ENCODE measurements around the gene MYOF.
A peak's percentile ranks its signal among the peaks of the same experiment; 100 is the strongest.

Gene MYOF

DNA sequence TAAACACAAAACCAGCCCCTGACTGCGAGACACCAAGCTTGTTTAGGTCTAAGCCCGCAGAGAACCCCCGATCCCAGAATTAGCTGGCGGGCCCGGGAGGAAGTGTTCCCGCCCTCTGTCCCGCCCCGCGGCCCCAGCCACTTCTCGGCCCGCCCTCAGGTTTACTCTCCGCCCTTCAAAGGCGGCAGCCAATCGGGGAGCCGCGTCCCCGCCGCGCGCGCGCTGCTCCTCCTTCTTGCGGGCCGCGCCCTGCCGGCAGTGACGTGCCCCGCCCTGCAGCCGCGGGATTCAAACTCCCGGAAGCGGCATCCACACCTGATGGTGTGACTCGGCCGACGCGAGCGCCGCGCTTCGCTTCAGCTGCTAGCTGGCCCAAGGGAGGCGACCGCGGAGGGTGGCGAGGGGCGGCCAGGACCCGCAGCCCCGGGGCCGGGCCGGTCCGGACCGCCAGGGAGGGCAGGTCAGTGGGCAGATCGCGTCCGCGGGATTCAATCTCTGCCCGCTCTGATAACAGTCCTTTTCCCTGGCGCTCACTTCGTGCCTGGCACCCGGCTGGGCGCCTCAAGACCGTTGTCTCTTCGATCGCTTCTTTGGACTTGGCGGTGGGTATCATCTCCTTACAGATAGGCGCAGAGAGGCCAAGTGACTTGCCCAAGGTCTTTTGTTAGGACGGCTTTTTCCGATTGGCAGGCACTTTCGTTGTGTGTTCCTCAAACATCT, 14.3 kb upstream of the MYOF start, which contains the start of gene CEP55:
CEP55 (plus strand) TSS at position 291 of the 720 bp plus-strand sequence. CDS start 3,440 bp downstream, outside the sequence.
- H3K4me3 Mint-ChIP-seq: peak within 1 kb of the TSS; percentile 88
- peaks cover 22% of the 10 kb centered on the region for H3K4me1 Mint-ChIP-seq (ENCODE audit: low read depth)
- peak within 1 kb of the TSS; percentile 79 for H3K27ac Mint-ChIP-seq

DNA sequence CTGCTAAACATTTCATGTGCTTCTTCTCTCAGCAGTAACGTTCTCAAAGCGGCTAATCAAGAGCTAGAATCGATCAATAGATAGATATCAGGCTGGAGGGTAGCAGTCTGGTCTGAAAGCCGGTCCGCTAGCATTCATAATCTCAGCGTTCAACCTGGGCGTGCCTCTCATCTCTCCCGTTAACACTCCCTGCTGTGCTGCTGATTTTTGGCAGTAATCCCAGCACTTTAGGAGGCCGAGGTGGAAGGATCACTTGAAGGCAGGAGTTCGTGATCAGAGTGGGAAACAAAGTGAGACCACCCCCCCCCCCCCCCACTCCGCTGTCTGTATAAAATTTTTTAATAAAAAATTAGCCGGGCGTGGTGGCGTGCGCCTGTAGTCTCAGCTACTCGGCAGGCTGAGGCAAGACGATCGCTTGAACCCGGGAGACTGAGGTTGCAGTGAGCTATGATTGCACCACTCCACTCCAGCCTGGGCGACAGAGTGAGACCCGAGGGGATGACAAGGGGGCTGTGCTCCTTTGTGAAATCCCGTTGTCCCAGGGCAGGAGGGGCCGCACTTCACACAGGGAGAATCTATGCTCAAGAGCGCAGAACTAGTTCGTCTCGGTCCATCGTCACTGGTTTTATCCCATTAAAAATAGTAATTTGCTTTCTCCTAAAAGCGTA, 13.7 kb upstream of the MYOF start:
- H3K27me3 Mint-ChIP-seq: peaks cover 5% of the 10 kb centered on the region
- no peaks in the 10 kb centered on the region for H3K9me3 Mint-ChIP-seq
- peak overlapping the region; percentile 88 for H3K4me3 Mint-ChIP-seq
- H3K36me3 Mint-ChIP-seq (ENCODE audit: low read depth): no peaks in the 10 kb centered on the region
- H3K27ac Mint-ChIP-seq: peak overlapping the region; percentile 79
- H3K4me1 Mint-ChIP-seq (ENCODE audit: low read depth): peaks cover 22% of the 10 kb centered on the region
- intact Hi-C loops (cut with micrococcal nuclease): no loop called here

More for the DNA sequence above, 14.3 kb upstream of the MYOF start, which contains the start of gene CEP55:
- Mint-ChIP-seq H3K27me3 (peaks cover 5% of the 10 kb centered on the region), H3K36me3 (ENCODE audit: low read depth) (no peaks in the 10 kb centered on the region), H3K9me3 (no peaks in the 10 kb centered on the region)
- intact Hi-C loops (cut with micrococcal nuclease): no loop called here

DNA sequence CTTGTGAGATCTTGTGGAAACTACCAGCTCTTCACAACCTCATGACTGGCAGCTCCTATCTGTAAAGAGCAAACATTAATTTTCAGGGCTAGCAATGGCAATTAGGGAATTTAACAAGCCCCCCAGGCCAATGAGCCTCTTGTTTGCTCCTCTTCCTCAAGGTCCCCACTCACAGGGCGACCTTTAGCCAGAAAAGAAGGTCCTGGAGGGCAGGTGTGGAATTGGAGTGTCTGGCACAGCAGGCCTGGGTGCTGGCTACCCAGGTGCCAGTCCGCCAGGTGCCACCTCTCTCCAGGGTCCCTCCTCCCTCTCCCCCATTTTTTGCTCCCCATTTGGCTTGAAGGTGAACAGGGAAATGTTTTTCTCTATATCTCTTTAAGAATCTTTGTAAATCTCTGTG, 12.4 kb upstream of the MYOF start:
- H3K4me3 Mint-ChIP-seq: no peak overlapping the region
- H3K27ac Mint-ChIP-seq: no peak overlapping the region
- H3K4me1 Mint-ChIP-seq (ENCODE audit: low read depth): peaks cover 22% of the 10 kb centered on the region
- H3K36me3 Mint-ChIP-seq (ENCODE audit: low read depth): no peaks in the 10 kb centered on the region
- no peaks in the 10 kb centered on the region for H3K9me3 Mint-ChIP-seq
- intact Hi-C loops (cut with micrococcal nuclease): no loop called here
- H3K27me3 Mint-ChIP-seq: peaks cover 5% of the 10 kb centered on the region

DNA sequence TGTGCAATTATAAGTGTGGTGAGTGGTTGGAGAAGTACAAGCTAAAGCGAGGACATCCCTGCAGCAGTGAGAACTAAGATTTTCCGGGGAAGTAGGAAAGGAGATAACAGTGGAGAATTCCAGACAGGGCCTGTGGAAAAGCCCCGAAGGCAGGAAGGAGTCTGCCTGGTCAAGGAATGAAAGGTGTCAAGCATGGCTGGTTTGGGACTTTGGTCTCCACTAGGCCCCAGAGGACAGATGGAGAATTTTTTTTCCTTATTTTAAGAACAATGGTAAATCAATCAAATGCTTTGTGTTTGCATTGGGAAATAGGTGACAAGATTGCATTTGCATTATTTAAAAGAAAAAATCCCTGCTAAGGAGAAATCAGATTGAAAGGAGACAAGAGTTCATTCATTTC, 11.0 kb upstream of the MYOF start:
- no peaks in the 10 kb centered on the region for H3K9me3 Mint-ChIP-seq
- no peaks in the 10 kb centered on the region for H3K36me3 Mint-ChIP-seq (ENCODE audit: low read depth)
- peaks cover 17% of the 10 kb centered on the region for H3K4me1 Mint-ChIP-seq (ENCODE audit: low read depth)
- H3K27ac Mint-ChIP-seq: no peak overlapping the region
- intact Hi-C loops (cut with micrococcal nuclease): no loop called here
- peaks cover 8% of the 10 kb centered on the region for H3K27me3 Mint-ChIP-seq
- no peak overlapping the region for H3K4me3 Mint-ChIP-seq

DNA sequence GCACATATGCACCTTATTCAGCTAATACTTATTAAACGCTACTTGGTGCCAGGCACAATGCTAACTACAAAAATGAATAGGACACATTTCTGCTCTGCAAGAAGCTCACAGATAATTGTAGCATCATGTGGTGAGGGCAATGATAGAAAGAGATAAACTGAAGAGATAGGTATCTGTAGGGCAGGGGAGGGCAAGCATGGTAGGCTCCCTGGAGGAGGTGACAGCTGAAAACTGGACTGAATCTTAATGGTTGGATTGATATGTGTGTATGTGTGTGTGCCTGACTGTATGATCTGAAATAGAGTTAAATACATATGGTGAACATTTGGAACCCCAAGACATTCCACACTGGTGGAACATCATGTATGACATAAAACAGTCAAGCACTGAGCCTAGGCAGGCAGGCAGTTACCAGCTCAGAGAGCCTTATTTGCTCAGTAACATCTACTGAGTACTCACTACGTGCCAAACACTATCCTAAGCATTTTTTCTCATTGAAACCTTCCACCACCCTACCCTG, 9.5 kb upstream of the MYOF start:
- Mint-ChIP-seq H3K4me1 (ENCODE audit: low read depth) (peaks cover 2% of the 10 kb centered on the region), H3K4me3 (no peak overlapping the region), H3K27me3 (peaks cover 8% of the 10 kb centered on the region), H3K27ac (no peak overlapping the region), H3K9me3 (no peaks in the 10 kb centered on the region), H3K36me3 (ENCODE audit: low read depth) (no peaks in the 10 kb centered on the region)
- intact Hi-C loops (cut with micrococcal nuclease): no loop called here

DNA sequence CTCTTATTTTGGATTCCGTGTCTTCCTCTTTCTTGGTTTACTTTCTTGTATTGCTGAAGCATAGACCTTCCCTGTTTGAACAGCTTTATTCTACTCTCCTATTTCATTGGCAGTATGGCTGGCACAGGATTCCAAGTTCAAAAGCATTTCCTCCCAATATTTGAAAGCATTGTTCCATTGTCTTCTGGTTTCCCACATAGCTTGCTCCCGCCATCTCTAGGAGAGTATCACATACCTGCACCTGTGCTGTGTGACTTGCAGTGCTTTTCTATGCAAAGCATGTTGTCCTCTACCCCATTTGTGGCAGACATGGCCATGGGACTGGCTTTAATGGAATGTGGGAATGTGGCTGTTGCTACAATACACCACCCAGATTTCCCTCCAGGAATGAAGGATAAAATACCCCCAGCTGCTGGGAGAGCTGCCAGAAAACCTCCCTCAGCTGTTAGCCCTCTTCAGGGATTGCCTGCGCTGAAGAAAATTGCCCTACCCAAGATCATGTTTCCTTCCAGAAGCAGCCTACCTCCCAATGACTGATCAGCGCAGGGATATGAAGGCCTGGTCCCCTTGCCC, 6.9 kb upstream of the MYOF start:
- Mint-ChIP-seq H3K27ac (no peak overlapping the region), H3K9me3 (no peaks in the 10 kb centered on the region), H3K4me1 (ENCODE audit: low read depth) (no peaks in the 10 kb centered on the region), H3K4me3 (no peak overlapping the region), H3K36me3 (ENCODE audit: low read depth) (no peaks in the 10 kb centered on the region), H3K27me3 (peaks cover 2% of the 10 kb centered on the region)
- intact Hi-C loops (cut with micrococcal nuclease): no loop called here

DNA sequence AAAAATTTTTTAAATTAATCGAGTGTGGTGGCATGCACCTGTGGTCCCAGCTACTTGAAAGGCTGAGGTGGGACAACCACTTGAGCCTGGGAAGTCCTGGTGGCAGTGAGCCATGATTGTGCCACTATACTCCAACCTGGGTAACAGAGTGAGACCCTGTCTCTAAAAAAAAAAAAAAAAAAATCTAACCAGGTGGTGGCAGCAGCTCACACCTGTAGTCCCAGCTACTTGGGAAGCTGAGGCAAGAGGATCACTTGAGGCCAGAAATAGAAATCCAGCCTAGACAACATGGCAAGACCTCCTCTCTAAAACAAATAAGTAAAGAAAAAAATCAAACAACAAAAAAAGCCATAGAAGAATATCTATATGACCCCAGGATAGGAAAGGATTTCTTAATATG, 3.6 kb upstream of the MYOF start:
- intact Hi-C loops (cut with micrococcal nuclease): no loop called here
- Mint-ChIP-seq H3K27me3 (peaks cover 2% of the 10 kb centered on the region), H3K9me3 (no peaks in the 10 kb centered on the region), H3K27ac (no peak overlapping the region), H3K4me1 (ENCODE audit: low read depth) (peaks cover 16% of the 10 kb centered on the region), H3K4me3 (no peak overlapping the region), H3K36me3 (ENCODE audit: low read depth) (peaks cover 6% of the 10 kb centered on the region)

DNA sequence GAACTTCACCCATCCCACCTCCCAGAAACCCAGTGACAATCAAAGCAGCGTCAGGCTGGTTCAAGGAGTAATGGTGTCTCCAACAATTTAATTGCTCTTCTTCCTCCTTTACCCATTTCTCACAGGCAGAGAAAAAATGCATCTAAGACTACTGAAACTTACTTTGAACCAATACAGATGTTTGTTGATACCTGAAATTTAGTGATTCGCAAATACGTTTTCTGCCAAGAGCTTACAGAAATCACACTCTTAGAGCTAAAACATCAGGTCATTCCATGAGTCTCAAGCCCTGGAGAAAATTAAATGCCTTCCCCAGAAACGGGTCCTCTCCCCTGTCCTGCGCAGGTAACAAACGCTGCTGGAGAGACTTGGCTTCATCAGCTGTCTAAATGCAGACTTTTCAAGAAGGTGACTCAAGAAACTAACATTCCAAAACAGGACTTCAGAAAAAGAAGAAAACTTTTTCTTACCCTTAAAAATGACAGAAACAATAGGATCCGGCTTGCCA, 443 bp downstream of the MYOF start:
- H3K9me3 Mint-ChIP-seq: no peaks in the 10 kb centered on the region
- intact Hi-C loops (cut with micrococcal nuclease): loop anchor here (1.0 to 5.0 kb wide), 2 partner anchors 44 to 105 kb away; no protein-coding TSS in a partner anchor
- peak overlapping the region; percentile 96 for H3K27ac Mint-ChIP-seq
- H3K4me3 Mint-ChIP-seq: peak overlapping the region; percentile 98
- peaks cover 31% of the 10 kb centered on the region for H3K4me1 Mint-ChIP-seq (ENCODE audit: low read depth)
- peaks cover 6% of the 10 kb centered on the region for H3K36me3 Mint-ChIP-seq (ENCODE audit: low read depth)
- H3K27me3 Mint-ChIP-seq: no peaks in the 10 kb centered on the region

DNA sequence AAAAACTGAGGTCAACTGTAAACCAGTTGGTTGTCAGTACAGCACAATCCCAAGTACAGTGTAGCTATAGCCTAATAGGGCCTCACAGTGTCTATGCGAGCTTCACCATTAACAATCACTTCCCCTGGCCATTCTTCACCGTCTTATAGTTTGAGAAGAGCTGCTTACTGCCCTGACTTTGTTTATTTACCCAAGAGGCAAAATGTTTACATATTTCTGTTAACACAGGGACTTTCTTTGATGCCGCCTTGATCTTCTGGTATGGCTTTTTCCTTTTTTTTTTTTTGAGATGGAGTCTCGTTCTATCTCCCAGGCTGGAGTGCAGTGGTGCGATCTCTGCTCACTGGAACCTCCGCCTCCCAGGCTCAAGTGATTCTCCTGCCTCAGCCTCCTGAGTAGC, 3.3 kb downstream of the MYOF start:
- Mint-ChIP-seq H3K27me3 (no peaks in the 10 kb centered on the region), H3K4me3 (no peak overlapping the region), H3K9me3 (no peaks in the 10 kb centered on the region), H3K36me3 (ENCODE audit: low read depth) (peaks cover 6% of the 10 kb centered on the region), H3K4me1 (ENCODE audit: low read depth) (peaks cover 50% of the 10 kb centered on the region), H3K27ac (no peak overlapping the region)
- intact Hi-C loops (cut with micrococcal nuclease): no loop called here

DNA sequence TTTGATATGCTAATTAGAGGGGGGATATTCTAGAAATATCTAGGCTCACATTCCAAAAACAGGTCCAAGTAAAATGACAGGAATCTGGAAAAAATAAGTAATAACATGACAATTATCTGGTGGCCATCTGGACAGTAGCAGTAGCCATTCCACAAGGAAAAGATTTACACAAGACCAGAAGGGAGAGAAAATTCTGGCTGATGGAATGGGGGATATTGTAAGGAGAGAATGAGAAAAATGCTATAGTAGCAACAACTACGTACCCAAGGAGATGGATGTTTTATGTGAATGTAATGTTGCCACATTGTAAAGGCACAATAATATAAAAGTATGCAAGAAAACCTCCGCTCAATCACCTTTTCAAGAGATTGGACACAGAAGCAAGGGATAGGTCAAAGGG, 5.4 kb downstream of the MYOF start:
- intact Hi-C loops (cut with micrococcal nuclease): no loop called here
- Mint-ChIP-seq H3K27ac (peak overlapping the region; percentile 22), H3K4me3 (no peak overlapping the region), H3K36me3 (ENCODE audit: low read depth) (no peaks in the 10 kb centered on the region), H3K4me1 (ENCODE audit: low read depth) (peaks cover 53% of the 10 kb centered on the region), H3K9me3 (no peaks in the 10 kb centered on the region), H3K27me3 (no peaks in the 10 kb centered on the region)

DNA sequence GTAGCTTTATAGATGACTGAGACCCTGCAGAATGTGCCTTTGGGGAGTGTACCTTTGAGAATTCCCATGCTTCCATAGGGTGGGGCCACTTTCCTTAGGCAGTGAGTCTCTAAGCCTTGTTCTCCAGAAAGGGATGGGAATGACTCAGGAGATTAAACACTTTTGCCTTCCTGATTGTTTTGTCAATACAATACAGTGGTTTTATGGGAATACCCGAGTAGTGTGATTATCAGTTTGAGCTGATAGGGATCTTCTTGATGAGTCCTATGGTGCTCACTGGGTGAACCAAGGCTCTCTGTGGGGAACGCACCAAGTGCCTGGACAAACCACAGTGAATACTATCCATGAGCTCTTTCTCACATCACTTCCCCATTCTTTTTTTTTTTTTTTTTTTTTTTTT, 6.3 kb downstream of the MYOF start:
- peaks cover 53% of the 10 kb centered on the region for H3K4me1 Mint-ChIP-seq (ENCODE audit: low read depth)
- H3K9me3 Mint-ChIP-seq: no peaks in the 10 kb centered on the region
- intact Hi-C loops (cut with micrococcal nuclease): no loop called here
- no peak overlapping the region for H3K4me3 Mint-ChIP-seq
- no peaks in the 10 kb centered on the region for H3K36me3 Mint-ChIP-seq (ENCODE audit: low read depth)
- no peaks in the 10 kb centered on the region for H3K27me3 Mint-ChIP-seq
- peak overlapping the region; percentile 22 for H3K27ac Mint-ChIP-seq

DNA sequence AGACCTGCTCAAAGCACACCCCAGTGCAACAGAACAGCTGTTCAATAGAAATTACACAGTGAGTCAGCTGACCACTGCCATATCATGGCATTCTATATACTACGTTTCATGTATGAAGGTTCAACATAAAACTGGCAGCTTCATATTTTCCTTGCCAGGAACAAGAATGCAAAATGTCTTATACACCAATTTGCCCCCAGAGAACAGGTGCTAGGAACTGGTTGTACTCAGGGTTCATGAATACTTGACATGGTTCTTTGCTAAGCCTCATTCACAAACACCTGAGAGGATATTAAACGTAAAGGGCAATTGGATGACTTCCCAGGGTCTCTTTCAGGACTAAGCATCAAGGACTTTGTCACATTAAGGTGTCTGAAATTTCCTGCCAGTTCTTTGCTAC, 6.9 kb downstream of the MYOF start:
- Mint-ChIP-seq H3K4me1 (ENCODE audit: low read depth) (peaks cover 54% of the 10 kb centered on the region), H3K27ac (no peak overlapping the region), H3K36me3 (ENCODE audit: low read depth) (no peaks in the 10 kb centered on the region), H3K4me3 (no peak overlapping the region), H3K27me3 (no peaks in the 10 kb centered on the region), H3K9me3 (no peaks in the 10 kb centered on the region)
- intact Hi-C loops (cut with micrococcal nuclease): no loop called here

DNA sequence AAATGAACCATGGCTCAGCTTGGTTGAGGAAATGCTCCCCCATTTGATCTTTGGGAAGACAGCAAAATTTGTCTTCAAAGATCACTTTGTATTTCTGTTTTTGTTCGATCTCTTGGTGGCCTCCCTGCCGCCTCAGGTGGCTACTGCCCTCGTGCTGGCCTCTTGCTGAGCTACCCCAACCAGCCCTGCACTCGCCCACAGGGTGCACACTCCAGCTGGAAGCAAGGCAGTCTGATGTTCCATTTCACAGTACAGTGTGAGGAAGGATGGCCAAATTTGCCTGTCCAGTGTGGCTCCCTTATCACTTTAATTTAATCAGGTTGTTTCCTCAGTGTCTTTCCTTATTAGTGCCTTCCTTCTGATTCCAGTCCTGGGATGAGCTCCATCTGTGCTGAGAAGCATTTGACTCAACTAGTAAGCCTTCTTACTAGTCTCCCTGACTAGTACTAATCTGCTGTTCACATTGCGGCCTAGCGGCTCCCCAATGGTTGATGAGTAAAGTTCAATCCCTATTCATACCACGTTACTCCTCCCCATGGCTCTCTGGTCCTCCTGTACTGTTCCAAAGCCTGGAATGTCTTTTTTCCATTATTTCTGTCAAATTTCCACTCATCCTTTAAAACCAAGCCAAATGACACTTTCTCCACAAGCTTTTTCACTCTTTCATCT, 8.2 kb downstream of the MYOF start:
- Mint-ChIP-seq H3K4me3 (no peak overlapping the region), H3K4me1 (ENCODE audit: low read depth) (peaks cover 61% of the 10 kb centered on the region), H3K27ac (no peak overlapping the region), H3K27me3 (no peaks in the 10 kb centered on the region), H3K9me3 (no peaks in the 10 kb centered on the region), H3K36me3 (ENCODE audit: low read depth) (no peaks in the 10 kb centered on the region)
- intact Hi-C loops (cut with micrococcal nuclease): no loop called here

DNA sequence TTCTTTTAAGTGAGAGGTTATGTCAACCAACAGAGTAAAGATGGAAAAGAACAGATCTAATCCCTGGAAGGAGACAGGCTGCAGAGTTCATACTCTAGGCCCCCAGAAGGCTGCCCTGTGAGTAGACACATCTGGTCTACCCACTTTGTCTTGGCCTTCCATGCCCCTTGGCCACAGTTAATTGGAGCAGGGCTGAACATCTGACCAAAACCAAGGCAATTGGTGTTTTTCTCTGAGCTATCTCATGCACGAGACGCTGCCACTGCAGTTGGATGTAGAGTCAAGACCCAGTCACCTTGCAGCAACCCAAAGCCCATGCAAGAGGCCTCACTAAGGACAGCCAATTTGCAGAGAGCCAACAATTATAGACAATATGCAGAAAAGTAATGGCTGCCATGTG, 9.0 kb downstream of the MYOF start:
- no peak overlapping the region for H3K4me3 Mint-ChIP-seq
- H3K9me3 Mint-ChIP-seq: no peaks in the 10 kb centered on the region
- no peaks in the 10 kb centered on the region for H3K27me3 Mint-ChIP-seq
- no peak overlapping the region for H3K27ac Mint-ChIP-seq
- no peaks in the 10 kb centered on the region for H3K36me3 Mint-ChIP-seq (ENCODE audit: low read depth)
- intact Hi-C loops (cut with micrococcal nuclease): no loop called here
- peaks cover 62% of the 10 kb centered on the region for H3K4me1 Mint-ChIP-seq (ENCODE audit: low read depth)

Measured in dendritic cell treated with granulocyte-macrophage colony-stimulating factor and Interleukin-4, amounts not matched to agents 40 ng/mL and 50 ng/mL, for 4 days (primary cell).